ENCODE measurements around the gene LINC01488. TPM values are rescaled to one million over a fixed set of nuclear protein-coding genes. Genes with fewer than 3 reads are reported as not detected.

Gene LINC01488
- not detected for total RNA-seq

GRCh38 chr11:69481393-69481844, at the start of gene LINC01488:
Gene LINC01488 (plus strand): TSS chr11:69481663.

Other genes with a start within 250 kb of the LINC01488 start
- not detected for gene MYEOV, start 187.5 kb upstream of the LINC01488 start, total RNA-seq
- 5.0 TPM for gene CCND1, start 159.5 kb downstream of the LINC01488 start, total RNA-seq
- gene LTO1, start 193.7 kb downstream of the LINC01488 start, total RNA-seq: 40.4 TPM
- not detected for gene FGF19, start 222.4 kb downstream of the LINC01488 start, total RNA-seq